NCI-H187 treated with DMSO at 0.1 percent for 48 hours (cell line): ENCODE measurements around the gene COMP.

Experiments used
- DNase-seq: peaks from one replicate; lab custom pipeline; 2025; lab: John Stamatoyannopoulos, UW

Gene COMP

GRCh38 chr19:18782559-18783225 lies 8.4 kb downstream of the COMP start:
- DNase-seq = no peak

GRCh38 chr19:18781885-18782527 lies 9.1 kb downstream of the COMP start:
- DNase-seq = no peak

GRCh38 chr19:18781047-18781600 lies 10.0 kb downstream of the COMP start:
- DNase-seq = no peak

- no peak for DNase-seq
These were observed 10.5 kb downstream of the COMP start for GRCh38 chr19:18780631-18781030.

GRCh38 chr19:18780081-18780480 lies 11.0 kb downstream of the COMP start:
- no peak for DNase-seq

GRCh38 chr19:18778826-18779495 lies 12.1 kb downstream of the COMP start:
- no peak for DNase-seq

- DNase-seq = no peak
These were observed 13.1 kb downstream of the COMP start for GRCh38 chr19:18778076-18778389.

GRCh38 chr19:18777301-18778075 lies 13.6 kb downstream of the COMP start:
- no peak for DNase-seq

GRCh38 chr19:18776736-18777135 lies 14.4 kb downstream of the COMP start:
- no peak for DNase-seq

- DNase-seq = no peak
These were observed 14.9 kb downstream of the COMP start for GRCh38 chr19:18776288-18776594.

GRCh38 chr19:18775586-18776287 lies 15.4 kb downstream of the COMP start:
- DNase-seq = no peak

GRCh38 chr19:18774782-18775444 lies 16.2 kb downstream of the COMP start:
- no peak for DNase-seq

- DNase-seq = no peak
These were observed 17.0 kb downstream of the COMP start for GRCh38 chr19:18774107-18774506.

GRCh38 chr19:18773682-18774081 lies 17.4 kb downstream of the COMP start:
- DNase-seq = no peak

- DNase-seq = no peak
These were observed 18.2 kb downstream of the COMP start for GRCh38 chr19:18772620-18773587.

GRCh38 chr19:18771328-18772242 lies 19.5 kb downstream of the COMP start:
- no peak for DNase-seq

- DNase-seq = no peak
These were observed 20.3 kb downstream of the COMP start for GRCh38 chr19:18770663-18771327.

GRCh38 chr19:18769989-18770528 lies 21.0 kb downstream of the COMP start:
- no peak for DNase-seq
